Sigmoid colon (tissue), 7 donors: ENCODE measurements around the gene MAZ. TPM values are rescaled to one million over a fixed set of nuclear protein-coding genes. Genes with fewer than 3 reads are reported as not detected.

Source experiments
- DNase-seq: peaks from one replicate; pipeline ENCODE4 v3.0.0-alpha.2; 2019
- H3K27ac ChIP-seq, 4 donors: fragments of 200-600 bp; sonication (generic); one replicate each; pipeline ENCODE4 v1.5.1; 2016 to 2019; ENCODE audit warnings: mild to moderate bottlenecking in 1 of 4
- H3K27me3 ChIP-seq, 3 donors: fragments of 200-600 bp; sonication (generic); one replicate each; pipeline ENCODE4 v1.5.1; 2019; ENCODE audit warnings: mild to moderate bottlenecking in 1 of 3
- H3K36me3 ChIP-seq, 4 donors: fragments of 200-600 bp; sonication (generic); one replicate each; pipeline ENCODE4 v1.5.1; 2016 to 2019
- H3K4me1 ChIP-seq, 4 donors: fragments of 200-600 bp; sonication (generic); one replicate each; pipeline ENCODE4 v1.5.1; 2017 to 2019
- H3K4me3 ChIP-seq, 4 donors: fragments of 200-600 bp; sonication (generic); one replicate each; pipeline ENCODE4 v1.5.1; 2017 to 2019; ENCODE audit warnings: mild to moderate bottlenecking in 2 of 4, moderate library complexity in 1 of 4
- H3K9me3 ChIP-seq, 4 donors: fragments of 200-600 bp in 3 of 4; sonication (generic) in 3 of 4; one replicate each; pipeline versions ENCODE4 v1.5.1 to v1.6.1; 2013 to 2019
- CTCF ChIP-seq, 4 experiments: fragments of 450-650 bp in 3 of 4; fragments of 200-600 bp in 1 of 4; IDR thresholded peaks; one replicate each; pipeline ENCODE4 v1.5.1; 2016 to 2019; ENCODE audit warnings: antibody characterized with exemption in 4 of 4, mild to moderate bottlenecking in 3 of 4, moderate library complexity in 2 of 4
- EP300 ChIP-seq, 4 donors: sonication (generic); formaldehyde crosslinking; IDR thresholded peaks; one replicate each; pipeline ENCODE4 v1.6.1; 2017; ENCODE audit warnings: antibody characterized with exemption in 4 of 4
- POLR2A ChIP-seq, 2 donors: fragments of 450-650 bp; IDR thresholded peaks; one replicate each; pipeline ENCODE4 v1.6.1; 2016; ENCODE audit warnings: antibody characterized with exemption in 2 of 2, mild to moderate bottlenecking in 2 of 2, moderate library complexity in 2 of 2
- POLR2AphosphoS5 ChIP-seq, 4 donors: sonication (generic); formaldehyde crosslinking; IDR thresholded peaks; one replicate each; pipeline ENCODE4 v1.6.1; 2017; ENCODE audit warnings: antibody characterized with exemption in 4 of 4
- WGBS, 2 donors: extraction: QIAGEN DNeasy Blood & Tissue Kit; methylation state at CpG; one replicate each; pipeline ENCODE4 v1.1.7; 2013; 5-methylcytosine and 5-hydroxymethylcytosine counted together
- intact Hi-C: fragments of 100-400 bp; cut with DNase I; formaldehyde crosslinking; loops from one replicate; pipeline ENCODE4 v1.15.1; 2023
- polyA plus RNA-seq, 3 donors: library from polyadenylated mRNA; stranded (reverse); fragments of 200-250 nt; gene quantifications; one replicate each; pipeline ENCODE4 v1.2.3, GENCODE V29; 2013
- total RNA-seq, 4 donors: library from RNA; depleted of rRNA; stranded (reverse); fragments of >200 nt; gene quantifications; one replicate each; pipeline ENCODE4 v1.1.0, GENCODE V29; 2016
- donor health status: healthy with polysubstance abuse.
- donor health status: Bipolar disorder and iron deficiency.
- donor health status: healthy.

The MAZ gene
- total and polyA plus RNA-seq, 7 donors, result 59.6 to 226 (median 102) TPM

GRCh38 chr16:29761882-29762281, 44.4 kb upstream of the MAZ start:
- no peak for DNase-seq
- 79 to 89% methylated on average over 6 of the region's 6 CpGs for WGBS, 2 donors
- intact Hi-C loops, result no loop called here
- H3K36me3 ChIP-seq, result no peaks in the 10 kb centered on the region
- no peaks in the 10 kb centered on the region for H3K27me3 ChIP-seq
- no peaks in the 10 kb centered on the region for H3K4me1 ChIP-seq
- H3K9me3 ChIP-seq, result no peaks in the 10 kb centered on the region
- H3K27ac ChIP-seq, result no peak overlapping the region
- TF ChIP-seq POLR2AphosphoS5 (IDR thresholded peaks at IDR 0.05), result no peak
- no peak for TF ChIP-seq CTCF (IDR thresholded peaks at IDR 0.05)
- TF ChIP-seq POLR2A (IDR thresholded peaks at IDR 0.05), result no peak
- TF ChIP-seq EP300 (IDR thresholded peaks at IDR 0.05), result no peak
- H3K4me3 ChIP-seq, result no peak overlapping the region

- H3K4me3 ChIP-seq, result no peak overlapping the region
- no peak overlapping the region for H3K27ac ChIP-seq
- no peaks in the 10 kb centered on the region for H3K4me1 ChIP-seq
- TF ChIP-seq EP300 (IDR thresholded peaks at IDR 0.05) (no peak), POLR2AphosphoS5 (IDR thresholded peaks at IDR 0.05) (no peak), POLR2A (IDR thresholded peaks at IDR 0.05) (no peak), CTCF (IDR thresholded peaks at IDR 0.05) (no peak)
- no peaks in the 10 kb centered on the region for H3K36me3 ChIP-seq
- DNase-seq, result no peak
- WGBS, 2 donors, result 84 to 93% methylated on average over 6 of the region's 6 CpGs
- intact Hi-C loops, result no loop called here
- H3K27me3 ChIP-seq, result no peaks in the 10 kb centered on the region
- no peaks in the 10 kb centered on the region for H3K9me3 ChIP-seq
These were observed 43.0 kb upstream of the MAZ start for GRCh38 chr16:29763326-29763725.

DNA sequence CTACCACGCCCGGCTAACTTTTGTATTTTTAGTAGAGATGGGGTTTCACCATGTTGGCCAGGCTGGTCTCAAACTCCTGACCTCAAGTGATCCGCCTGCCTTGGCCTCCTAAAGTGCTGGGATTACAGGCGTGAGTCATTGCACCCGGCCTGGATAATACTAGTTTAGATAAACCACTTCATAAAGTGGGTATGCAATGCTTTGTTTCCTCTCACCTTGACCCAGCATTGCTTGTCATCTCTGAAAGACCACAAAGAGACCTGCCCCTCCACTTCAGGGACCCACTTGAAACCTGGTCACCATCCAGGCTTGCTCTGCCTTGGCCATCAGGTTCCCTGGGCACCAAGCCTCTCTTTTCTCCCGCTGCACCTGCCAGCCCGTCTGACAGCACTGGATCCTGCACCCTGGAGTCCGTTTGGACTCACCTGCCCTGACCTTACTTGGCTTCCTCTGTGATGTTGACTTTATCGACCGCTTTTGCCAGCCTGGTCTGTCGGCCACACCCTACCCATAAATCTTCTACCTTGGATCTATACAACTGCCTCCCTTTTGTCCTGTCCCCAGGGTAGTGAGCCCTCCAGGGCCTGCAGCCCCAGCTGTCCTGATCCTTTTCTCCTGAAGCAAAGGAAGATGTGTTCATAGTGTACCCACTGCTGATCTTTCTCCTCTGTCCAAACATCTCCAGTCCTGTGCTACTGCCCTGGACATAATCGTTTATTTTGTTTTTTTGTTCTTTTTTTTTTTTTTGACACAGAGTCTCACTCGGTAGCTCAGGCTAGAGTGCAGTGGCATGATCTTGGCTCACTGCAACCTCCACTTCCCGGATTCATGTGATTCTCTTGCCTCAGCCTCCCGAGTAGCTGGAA, 40.9 kb upstream of the MAZ start:
- Histone ChIP-seq H3K9me3 (no peaks in the 10 kb centered on the region), H3K4me1 (no peaks in the 10 kb centered on the region), H3K27ac (no peak overlapping the region), H3K27me3 (no peaks in the 10 kb centered on the region), H3K36me3 (no peaks in the 10 kb centered on the region), H3K4me3 (no peak overlapping the region)
- TF ChIP-seq POLR2AphosphoS5 (IDR thresholded peaks at IDR 0.05) (no peak), EP300 (IDR thresholded peaks at IDR 0.05) (no peak), CTCF (IDR thresholded peaks at IDR 0.05) (no peak), POLR2A (IDR thresholded peaks at IDR 0.05) (no peak)
- DNase-seq, result no peak
- intact Hi-C loops, result no loop called here
- WGBS, 2 donors, result 17 to 67% methylated on average over 15 of the region's 15 CpGs

DNA sequence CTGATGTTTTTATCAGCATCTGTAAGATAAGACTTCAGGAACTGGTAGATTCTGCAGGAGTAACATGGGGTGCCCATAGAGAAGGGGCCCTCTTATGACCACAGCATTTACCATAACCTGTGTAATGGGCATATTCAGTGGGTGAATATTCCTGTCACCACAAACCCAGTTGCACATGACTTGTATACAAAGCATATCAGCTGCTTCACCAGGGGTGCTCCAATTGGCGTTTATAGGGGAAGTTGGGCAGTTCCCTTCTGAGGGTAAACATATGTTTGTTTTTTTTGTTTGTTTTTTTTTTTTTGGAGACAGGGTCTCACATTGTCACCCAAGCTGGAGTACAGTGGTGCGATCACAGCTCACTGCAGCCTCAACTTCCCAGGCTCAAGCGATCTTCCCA, 39.8 kb upstream of the MAZ start:
- Histone ChIP-seq H3K9me3 (no peaks in the 10 kb centered on the region), H3K4me3 (no peak overlapping the region), H3K27me3 (no peaks in the 10 kb centered on the region), H3K36me3 (no peaks in the 10 kb centered on the region), H3K4me1 (no peaks in the 10 kb centered on the region), H3K27ac (no peak overlapping the region)
- 90 to 91% methylated on average over 3 of the region's 3 CpGs for WGBS, 2 donors
- intact Hi-C loops, result no loop called here
- no peak for DNase-seq
- no peak for TF ChIP-seq EP300 (IDR thresholded peaks at IDR 0.05)
- TF ChIP-seq POLR2AphosphoS5 (IDR thresholded peaks at IDR 0.05), result no peak
- TF ChIP-seq CTCF (IDR thresholded peaks at IDR 0.05), result no peak
- TF ChIP-seq POLR2A (IDR thresholded peaks at IDR 0.05), result no peak
